Trophoblast cell (in vitro differentiated cells and primary cell): ENCODE measurements around the gene BMERB1.

Experiments used
- DNase-seq, 2 donors: peaks; one replicate each; pipeline ENCODE4 v3.0.0-alpha.2; 2016
- H2AFZ ChIP-seq: 2 replicates; pipeline ENCODE4 v1.6.1; 2013; ENCODE audit warnings: low read length, moderate library complexity, mild to moderate bottlenecking; ENCODE audit not compliant: insufficient read depth, poor library complexity
- H2AK5ac ChIP-seq: 2 replicates; pipeline ENCODE4 v1.6.1; 2013; ENCODE audit warnings: mild to moderate bottlenecking, low read length
- H2BK120ac ChIP-seq: 2 replicates; pipeline ENCODE4 v1.6.1; 2013; ENCODE audit warnings: low read length, mild to moderate bottlenecking, moderate library complexity; ENCODE audit not compliant: insufficient read depth, poor library complexity
- H2BK12ac ChIP-seq: 2 replicates; pipeline ENCODE4 v1.6.1; 2013; ENCODE audit warnings: mild to moderate bottlenecking, low read length, moderate library complexity
- H2BK5ac ChIP-seq: 2 replicates; pipeline ENCODE4 v1.6.1; 2013; ENCODE audit warnings: low read length, low read depth, moderate library complexity, mild to moderate bottlenecking; ENCODE audit not compliant: poor library complexity
- H3K14ac ChIP-seq: 2 replicates; pipeline ENCODE4 v1.6.1; 2013; ENCODE audit warnings: mild to moderate bottlenecking, low read length
- H3K18ac ChIP-seq: 2 replicates; pipeline ENCODE4 v1.6.1; 2013; ENCODE audit warnings: mild to moderate bottlenecking, low read length
- H3K23ac ChIP-seq: 2 replicates; pipeline ENCODE4 v1.6.1; 2013; ENCODE audit warnings: low read length
- H3K27ac ChIP-seq: 2 replicates; pipeline ENCODE4 v1.5.1; 2013; ENCODE audit warnings: low read depth, mild to moderate bottlenecking, inconsistent platforms, low read length, moderate library complexity
- H3K27me3 ChIP-seq: 2 replicates; pipeline ENCODE4 v1.6.1; 2013; ENCODE audit warnings: inconsistent platforms, mild to moderate bottlenecking, low read length, moderate library complexity; ENCODE audit not compliant: insufficient read depth
- H3K36me3 ChIP-seq, 2 experiments: 1 replicate in 1 of 2; 2 replicates in 1 of 2; pipeline ENCODE4 v1.6.1; 2013; ENCODE audit warnings: low read length in 2 of 2, mild to moderate bottlenecking in 2 of 2, moderate library complexity in 1 of 2; ENCODE audit not compliant: insufficient read depth in 2 of 2, control insufficient read depth in 1 of 2
- H3K4ac ChIP-seq: 2 replicates; pipeline ENCODE4 v1.6.1; 2013; ENCODE audit warnings: low read depth, mild to moderate bottlenecking, low read length, moderate library complexity
- H3K4me1 ChIP-seq, 2 experiments: 1 replicate in 1 of 2; 2 replicates in 1 of 2; pipeline ENCODE4 v1.6.1; 2013; ENCODE audit warnings: low read length in 2 of 2, mild to moderate bottlenecking in 2 of 2, moderate library complexity in 1 of 2; ENCODE audit not compliant: insufficient read depth in 2 of 2, control insufficient read depth in 1 of 2
- H3K4me2 ChIP-seq: 2 replicates; pipeline ENCODE4 v1.6.1; 2013; ENCODE audit warnings: inconsistent platforms, mild to moderate bottlenecking, low read length, moderate library complexity
- H3K4me3 ChIP-seq: 2 replicates; pipeline ENCODE4 v1.5.1; 2013; ENCODE audit warnings: mild to moderate bottlenecking, low read depth, low read length, inconsistent platforms
- H3K79me1 ChIP-seq: one replicate; pipeline ENCODE4 v1.6.1; 2013; ENCODE audit warnings: low read length
- H3K79me2 ChIP-seq: 2 replicates; pipeline ENCODE4 v1.6.1; 2013; ENCODE audit warnings: low read length, mild to moderate bottlenecking; ENCODE audit not compliant: control insufficient read depth, insufficient read depth, poor library complexity
- H3K9ac ChIP-seq: 2 replicates; pipeline ENCODE4 v1.6.1; 2013; ENCODE audit warnings: mild to moderate bottlenecking, low read length
- H3K9me3 ChIP-seq: 2 replicates; pipeline ENCODE4 v1.6.1; 2013; ENCODE audit warnings: low read depth, mild to moderate bottlenecking, control low read depth, inconsistent platforms, low read length; ENCODE audit not compliant: insufficient read depth
- H4K12ac ChIP-seq: 2 replicates; pipeline ENCODE4 v1.6.1; 2013; ENCODE audit warnings: low read depth, mild to moderate bottlenecking, low read length, moderate library complexity
- H4K8ac ChIP-seq: 2 replicates; pipeline ENCODE4 v1.6.1; 2013; ENCODE audit warnings: low read depth, mild to moderate bottlenecking, low read length, moderate library complexity
- H4K91ac ChIP-seq: one replicate; pipeline ENCODE4 v1.6.1; 2013; ENCODE audit warnings: low read depth, mild to moderate bottlenecking, low read length, moderate library complexity
- WGBS: extraction: QIAGEN DNeasy Blood & Tissue Kit; methylation state at CpG from one replicate; pipeline ENCODE4 v1.1.7; 2013; ENCODE audit warnings: missing lambda C conversion rate; ENCODE audit not compliant: insufficient read length, insufficient coverage; ENCODE audit errors: extremely low coverage; 5-methylcytosine and 5-hydroxymethylcytosine counted together

Gene BMERB1

DNA sequence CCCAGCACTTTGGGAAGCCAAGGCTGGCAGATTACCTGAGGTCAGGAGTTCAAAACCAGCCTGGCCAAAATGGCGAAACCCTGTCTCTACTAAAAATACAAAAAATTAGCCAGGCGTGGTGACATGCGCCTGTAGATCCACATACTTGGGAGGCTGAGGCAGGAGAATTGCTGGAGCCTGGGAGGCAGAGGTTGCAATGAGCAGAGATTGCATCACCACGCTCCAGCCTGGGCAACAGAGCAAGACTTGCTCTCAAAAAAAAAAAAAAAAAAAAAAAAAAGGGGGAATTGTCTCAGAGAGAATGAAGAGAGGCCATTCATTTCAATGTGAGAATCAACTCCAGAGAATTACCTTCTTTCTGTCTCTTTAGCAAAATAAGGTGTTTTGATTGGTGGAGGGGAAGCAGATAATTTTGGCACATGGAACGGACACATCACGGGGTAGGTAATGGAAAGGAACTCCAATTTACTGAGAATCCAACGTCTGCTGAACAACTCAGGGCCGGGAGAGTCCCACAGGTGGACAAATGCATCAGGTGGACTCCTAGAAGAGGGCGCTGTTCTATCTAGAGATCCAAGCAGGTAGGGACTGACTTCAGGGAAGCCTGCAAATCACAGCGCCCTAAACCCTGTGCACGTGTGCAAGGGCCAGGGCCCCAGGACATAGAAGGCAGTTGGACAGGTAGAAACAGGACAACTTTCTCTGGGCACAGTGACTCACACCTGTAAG lies 77.5 kb downstream of the BMERB1 start:
- H2BK120ac ChIP-seq = no peak overlapping the region
- no peaks in the 10 kb centered on the region for H3K27me3 ChIP-seq
- no peak overlapping the region for H4K12ac ChIP-seq
- no peak overlapping the region for H2AFZ ChIP-seq
- no peak overlapping the region for H2BK12ac ChIP-seq
- H3K23ac ChIP-seq = no peak overlapping the region
- H4K91ac ChIP-seq = no peak overlapping the region
- no peak overlapping the region for H2AK5ac ChIP-seq
- peaks cover 2% of the 10 kb centered on the region for H3K9me3 ChIP-seq
- no peak overlapping the region for H4K8ac ChIP-seq
- H3K4ac ChIP-seq = no peak overlapping the region
- no peak overlapping the region for H3K4me3 ChIP-seq
- no peak overlapping the region for H3K9ac ChIP-seq
- no CpG with 5 or more reads among the region's 11 CpGs for WGBS
- H3K14ac ChIP-seq = no peak overlapping the region
- H3K4me1 ChIP-seq = no peaks in the 10 kb centered on the region
- H3K79me1 ChIP-seq = no peaks in the 10 kb centered on the region
- H3K18ac ChIP-seq = no peak overlapping the region
- no peaks in the 10 kb centered on the region for H3K79me2 ChIP-seq
- no peak overlapping the region for H3K27ac ChIP-seq
- H3K36me3 ChIP-seq = no peaks in the 10 kb centered on the region
- no peak overlapping the region for H2BK5ac ChIP-seq
- DNase-seq = no peak
- no peak overlapping the region for H3K4me2 ChIP-seq

DNA sequence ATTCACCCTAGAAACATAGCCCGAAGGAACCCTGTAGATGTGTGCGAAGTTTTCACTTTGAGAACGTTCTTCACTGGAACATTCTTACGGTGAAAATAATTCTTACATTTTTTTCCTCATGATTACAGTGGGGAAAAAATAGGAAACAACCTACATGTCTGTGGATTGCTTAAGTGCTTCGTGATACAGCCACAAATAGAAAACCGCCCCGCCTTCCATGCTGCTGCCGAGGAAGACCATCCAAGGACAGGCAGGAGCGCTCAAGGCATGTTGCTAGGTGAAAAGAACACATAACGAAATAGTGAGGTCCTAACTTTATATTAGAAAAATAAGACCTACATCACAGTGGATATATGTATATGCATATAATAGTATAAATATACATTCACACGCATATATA lies 78.8 kb downstream of the BMERB1 start:
- H4K8ac ChIP-seq = no peak overlapping the region
- H3K14ac ChIP-seq = no peak overlapping the region
- H4K12ac ChIP-seq = no peak overlapping the region
- no peak overlapping the region for H2AFZ ChIP-seq
- no peaks in the 10 kb centered on the region for H3K79me1 ChIP-seq
- no CpG with 5 or more reads among the region's 11 CpGs for WGBS
- H3K27ac ChIP-seq = no peak overlapping the region
- no peak overlapping the region for H3K18ac ChIP-seq
- no peak overlapping the region for H3K9ac ChIP-seq
- H3K4me3 ChIP-seq = no peak overlapping the region
- no peak overlapping the region for H2BK12ac ChIP-seq
- no peak overlapping the region for H3K4me2 ChIP-seq
- no peak overlapping the region for H2BK120ac ChIP-seq
- H3K36me3 ChIP-seq = no peaks in the 10 kb centered on the region
- no peak overlapping the region for H4K91ac ChIP-seq
- no peaks in the 10 kb centered on the region for H3K79me2 ChIP-seq
- H3K4me1 ChIP-seq = no peaks in the 10 kb centered on the region
- no peak overlapping the region for H2BK5ac ChIP-seq
- no peak overlapping the region for H2AK5ac ChIP-seq
- H3K9me3 ChIP-seq = peaks cover 4% of the 10 kb centered on the region
- no peaks in the 10 kb centered on the region for H3K27me3 ChIP-seq
- no peak overlapping the region for H3K4ac ChIP-seq
- H3K23ac ChIP-seq = no peak overlapping the region
- DNase-seq = no peak

GRCh38 chr16:15515992-15516391 lies 81.6 kb downstream of the BMERB1 start:
- Histone ChIP-seq H2AK5ac (no peak overlapping the region), H3K4ac (no peak overlapping the region), H3K27ac (no peak overlapping the region), H3K79me2 (no peaks in the 10 kb centered on the region), H3K9me3 (peaks cover 3% of the 10 kb centered on the region), H2BK120ac (no peak overlapping the region), H3K27me3 (no peaks in the 10 kb centered on the region), H3K79me1 (no peaks in the 10 kb centered on the region), H4K12ac (no peak overlapping the region), H2BK5ac (no peak overlapping the region), H3K4me1 (no peaks in the 10 kb centered on the region), H3K14ac (no peak overlapping the region), H3K23ac (no peak overlapping the region), H3K4me2 (no peak overlapping the region), H4K91ac (no peak overlapping the region), H3K4me3 (no peak overlapping the region), H3K18ac (no peak overlapping the region), H3K36me3 (no peaks in the 10 kb centered on the region), H4K8ac (no peak overlapping the region), H3K9ac (no peak overlapping the region), H2AFZ (no peak overlapping the region), H2BK12ac (no peak overlapping the region)
- DNase-seq = no peak
- no CpG with 5 or more reads among the region's 4 CpGs for whole genome bisulfite sequencing

DNA sequence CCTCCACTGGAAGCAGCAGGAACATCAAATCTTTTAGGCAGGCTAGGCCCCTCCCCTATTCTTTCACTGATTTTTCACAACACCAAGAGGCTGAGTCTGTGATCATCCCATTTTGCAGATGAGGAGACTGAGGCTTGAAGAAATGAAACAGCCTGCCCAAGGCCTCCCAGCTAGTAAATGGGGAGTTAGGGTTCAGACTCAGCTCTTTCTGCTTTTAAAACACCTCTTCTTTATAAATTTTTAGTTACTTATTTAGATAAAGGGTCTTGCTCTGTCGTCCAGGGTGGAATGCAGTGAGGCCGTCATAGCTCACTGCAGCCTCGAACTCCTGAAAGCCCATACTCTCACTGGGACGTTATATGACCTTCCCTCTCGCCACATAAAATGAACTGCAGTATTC lies 82.2 kb downstream of the BMERB1 start:
- Histone ChIP-seq H3K27ac (no peak overlapping the region), H2AFZ (no peak overlapping the region), H3K36me3 (no peaks in the 10 kb centered on the region), H4K91ac (no peak overlapping the region), H4K8ac (no peak overlapping the region), H3K9ac (no peak overlapping the region), H3K14ac (no peak overlapping the region), H3K4me2 (no peak overlapping the region), H2BK5ac (no peak overlapping the region), H3K4ac (no peak overlapping the region), H3K79me1 (no peaks in the 10 kb centered on the region), H3K18ac (no peak overlapping the region), H3K4me3 (no peak overlapping the region), H3K27me3 (no peaks in the 10 kb centered on the region), H3K4me1 (no peaks in the 10 kb centered on the region), H3K9me3 (peaks cover 3% of the 10 kb centered on the region), H2BK12ac (no peak overlapping the region), H3K23ac (no peak overlapping the region), H3K79me2 (no peaks in the 10 kb centered on the region), H4K12ac (no peak overlapping the region), H2AK5ac (no peak overlapping the region), H2BK120ac (no peak overlapping the region)
- no peak for DNase-seq
- WGBS = no CpG with 5 or more reads among the region's 5 CpGs
